WTC11 (cell line): ENCODE results near the gene MESD. TPM values are rescaled to one million over a fixed set of nuclear protein-coding genes. Genes with fewer than 3 reads are reported as not detected.

Experiments used
- ATAC-seq: fragments of 200-7000 bp; cut with Tn5 transposase; 2 replicates; pipeline ENCODE4 v1.10.0; 2021; ENCODE audit warnings: mild to moderate bottlenecking, moderate library complexity
- CTCF ChIA-PET: fragments of 300-600 bp; sonication (Branson Sonifier 250); formaldehyde crosslinking; loops from one replicate; lab custom pipeline; 2021; ENCODE audit warnings: antibody characterized with exemption; lab: Charles Lee
- POLR2A ChIA-PET: fragments of 350-600 bp; sonication (Branson Sonifier 250); formaldehyde crosslinking; loops from one replicate; lab custom pipeline; 2021; ENCODE audit warnings: antibody characterized with exemption; lab: Charles Lee
- DNase-seq: peaks from one replicate; pipeline ENCODE4 v3.0.0; 2021; ENCODE audit warnings: low spot score
- H3K27ac Mint-ChIP-seq: 2 replicates; pipeline ENCODE4 v1.8.0; 2021; ENCODE audit warnings: mixed read lengths
- H3K27me3 Mint-ChIP-seq: 2 replicates; pipeline ENCODE4 v1.8.0; 2021; ENCODE audit warnings: low read depth, mild to moderate bottlenecking, moderate library complexity, mixed read lengths
- H3K36me3 Mint-ChIP-seq: 2 replicates; pipeline ENCODE4 v1.8.0; 2021; ENCODE audit warnings: mixed read lengths
- H3K4me1 Mint-ChIP-seq: 2 replicates; pipeline ENCODE4 v1.8.0; 2022; ENCODE audit warnings: mixed read lengths
- H3K4me3 Mint-ChIP-seq: 2 replicates; pipeline ENCODE4 v1.8.0; 2021; ENCODE audit warnings: mild to moderate bottlenecking, moderate library complexity, mixed read lengths
- H3K9me3 Mint-ChIP-seq: 2 replicates; pipeline ENCODE4 v1.8.0; 2021; ENCODE audit warnings: mixed read lengths
- AR ChIP-seq: fragments of 250-450 bp; sonication (Bioruptor Pico); IDR thresholded peaks from 2 replicates; pipeline ENCODE4 v1.9.0; 2021; ENCODE audit warnings: mild to moderate bottlenecking
- ATF1 ChIP-seq: sonication (generic); formaldehyde crosslinking; IDR thresholded peaks from 2 replicates; pipeline ENCODE4 v1.8.1; 2023; ENCODE audit warnings: mild to moderate bottlenecking, moderate library complexity, missing genetic modification reagents
- CTCF ChIP-seq: fragments of 200-600 bp; IDR thresholded peaks from 2 replicates; pipeline ENCODE4 v1.8.0; 2022; ENCODE audit warnings: antibody characterized with exemption
- EMX1 ChIP-seq: fragments of 250-450 bp; sonication (Bioruptor Pico); IDR thresholded peaks from 2 replicates; pipeline ENCODE4 v1.8.0; 2021; ENCODE audit warnings: mild to moderate bottlenecking
- HMGA2 ChIP-seq: fragments of 250-450 bp; sonication (Bioruptor Pico); IDR thresholded peaks from 2 replicates; pipeline ENCODE4 v1.4.0; 2021; ENCODE audit warnings: mild to moderate bottlenecking, moderate library complexity
- NFYB ChIP-seq: sonication (generic); formaldehyde crosslinking; conservative IDR thresholded peaks from 2 replicates; pipeline ENCODE4 v1.8.0; 2022; ENCODE audit warnings: low read depth, missing genetic modification reagents
- RORB ChIP-seq: fragments of 250-450 bp; sonication (Bioruptor Pico); IDR thresholded peaks from 2 replicates; pipeline ENCODE4 v1.9.0; 2021; ENCODE audit warnings: mild to moderate bottlenecking
- TCF7 ChIP-seq: sonication (generic); formaldehyde crosslinking; IDR thresholded peaks from 2 replicates; pipeline ENCODE4 v1.8.0; 2022; ENCODE audit warnings: mild to moderate bottlenecking, low read depth, missing genetic modification reagents, moderate library complexity
- TEAD1 ChIP-seq: sonication (generic); formaldehyde crosslinking; IDR thresholded peaks from 2 replicates; pipeline ENCODE4 v1.8.0; 2022; ENCODE audit warnings: mild to moderate bottlenecking, missing genetic modification reagents
- ZMAT4 ChIP-seq: fragments of 250-450 bp; sonication (Bioruptor Pico); IDR thresholded peaks from 2 replicates; pipeline ENCODE4 v1.9.0; 2021; ENCODE audit warnings: mild to moderate bottlenecking
- ZNF121 ChIP-seq: sonication (generic); formaldehyde crosslinking; IDR thresholded peaks from 2 replicates; pipeline ENCODE4 v1.8.0; 2023; ENCODE audit warnings: missing genetic modification reagents
- ZNF263 ChIP-seq: sonication (generic); formaldehyde crosslinking; IDR thresholded peaks from 2 replicates; pipeline ENCODE4 v1.8.1; 2022; ENCODE audit warnings: low read depth, mild to moderate bottlenecking, moderate library complexity, missing genetic modification reagents
- ZNF423 ChIP-seq: fragments of 250-450 bp; sonication (Bioruptor Pico); IDR thresholded peaks from 2 replicates; pipeline ENCODE4 v2.1.2; 2022; ENCODE audit warnings: mild to moderate bottlenecking, moderate library complexity
- ZNF512 ChIP-seq: sonication (generic); formaldehyde crosslinking; IDR thresholded peaks from 2 replicates; pipeline ENCODE4 v1.8.1; 2022; ENCODE audit warnings: missing genetic modification reagents, borderline replicate concordance
- ZSCAN18 ChIP-seq: fragments of 250-450 bp; sonication (Bioruptor Pico); IDR thresholded peaks from 2 replicates; pipeline ENCODE4 v2.1.2; 2022; ENCODE audit warnings: mild to moderate bottlenecking, moderate library complexity
- total RNA-seq: library from RNA; stranded (reverse); gene quantifications from 3 replicates; pipeline ENCODE4 v1.2.3, GENCODE V29; 2021
- TF ChIP-seq, protein P1 (sequence below): sonication (generic); formaldehyde crosslinking; IDR thresholded peaks from 2 replicates; pipeline ENCODE4 v1.8.0; 2022; ENCODE audit warnings: mild to moderate bottlenecking, missing genetic modification reagents
- TF ChIP-seq, protein P2 (sequence below): sonication (generic); formaldehyde crosslinking; IDR thresholded peaks from 2 replicates; pipeline ENCODE4 v1.8.0; 2022; ENCODE audit warnings: mild to moderate bottlenecking, missing genetic modification reagents
- TF ChIP-seq, protein P3 (sequence below): fragments of 250-450 bp; sonication (Bioruptor Pico); IDR thresholded peaks from 2 replicates; pipeline ENCODE4 v1.8.0; 2021; ENCODE audit warnings: mild to moderate bottlenecking

Gene MESD
- total RNA-seq, 1 experiment from 2014 or later: 28.3 TPM

DNA sequence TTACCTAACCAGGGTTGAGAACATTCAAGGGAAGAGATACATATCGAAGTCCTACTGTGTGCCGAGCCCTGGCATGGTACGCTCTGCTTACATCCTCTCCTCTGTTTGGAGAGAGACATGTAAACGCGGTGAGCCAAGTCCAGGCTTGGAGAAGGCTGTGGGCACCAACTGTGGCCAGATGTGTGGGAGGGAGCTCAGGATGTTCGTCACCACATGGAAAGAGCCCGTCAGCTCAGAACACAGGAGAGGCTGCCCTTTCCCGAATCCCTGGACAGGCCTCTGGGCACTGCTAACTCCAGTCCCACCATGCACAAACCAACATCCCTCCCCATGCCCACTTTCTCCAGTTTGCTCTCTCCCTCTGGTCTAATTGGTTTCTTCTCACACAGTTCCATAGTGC, 43.0 kb downstream of the MESD start (continued):
- TF ChIP-seq ZSCAN18 (CRISPR knock-in tag) (no peak), EMX1 (no peak), ZNF121 (CRISPR knock-in tag) (no peak), ZMAT4 (CRISPR knock-in tag) (no peak), CTCF (no peak), ZNF423 (no peak), RORB (CRISPR knock-in tag) (no peak)
- TF ChIP-seq, protein P1, sequence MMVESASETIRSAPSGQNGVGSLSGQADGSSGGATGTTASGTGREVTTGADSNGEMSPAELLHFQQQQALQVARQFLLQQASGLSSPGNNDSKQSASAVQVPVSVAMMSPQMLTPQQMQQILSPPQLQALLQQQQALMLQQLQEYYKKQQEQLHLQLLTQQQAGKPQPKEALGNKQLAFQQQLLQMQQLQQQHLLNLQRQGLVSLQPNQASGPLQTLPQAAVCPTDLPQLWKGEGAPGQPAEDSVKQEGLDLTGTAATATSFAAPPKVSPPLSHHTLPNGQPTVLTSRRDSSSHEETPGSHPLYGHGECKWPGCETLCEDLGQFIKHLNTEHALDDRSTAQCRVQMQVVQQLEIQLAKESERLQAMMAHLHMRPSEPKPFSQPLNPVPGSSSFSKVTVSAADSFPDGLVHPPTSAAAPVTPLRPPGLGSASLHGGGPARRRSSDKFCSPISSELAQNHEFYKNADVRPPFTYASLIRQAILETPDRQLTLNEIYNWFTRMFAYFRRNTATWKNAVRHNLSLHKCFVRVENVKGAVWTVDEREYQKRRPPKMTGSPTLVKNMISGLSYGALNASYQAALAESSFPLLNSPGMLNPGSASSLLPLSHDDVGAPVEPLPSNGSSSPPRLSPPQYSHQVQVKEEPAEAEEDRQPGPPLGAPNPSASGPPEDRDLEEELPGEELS (CRISPR knock-in tag): no peak
- TF ChIP-seq, protein P2, sequence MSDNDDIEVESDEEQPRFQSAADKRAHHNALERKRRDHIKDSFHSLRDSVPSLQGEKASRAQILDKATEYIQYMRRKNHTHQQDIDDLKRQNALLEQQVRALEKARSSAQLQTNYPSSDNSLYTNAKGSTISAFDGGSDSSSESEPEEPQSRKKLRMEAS: no peak

DNA sequence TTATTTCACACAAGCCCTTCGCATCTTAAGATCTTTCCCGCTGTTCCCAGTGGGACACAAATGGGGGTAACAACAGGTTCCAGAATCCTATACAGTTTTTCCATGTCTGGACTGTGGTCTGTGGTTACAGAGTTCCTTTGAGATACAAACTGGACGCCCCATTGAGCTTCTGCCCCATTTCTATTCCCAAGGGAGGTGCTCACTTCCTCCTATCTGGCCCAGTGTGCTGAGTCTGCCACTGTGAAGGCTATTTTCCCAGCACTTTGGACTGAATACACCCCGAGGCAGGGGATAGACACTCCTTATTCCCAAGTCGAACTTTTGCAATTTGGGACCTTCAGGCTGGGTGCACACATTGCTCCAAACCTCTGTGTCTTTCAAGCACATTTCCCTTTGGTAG, 44.0 kb downstream of the MESD start:
- H3K27me3 Mint-ChIP-seq: no peaks in the 10 kb centered on the region
- no peak for ATAC-seq
- no peak for DNase-seq
- H3K9me3 Mint-ChIP-seq: no peaks in the 10 kb centered on the region
- peaks cover 28% of the 10 kb centered on the region for H3K36me3 Mint-ChIP-seq
- no peak overlapping the region for H3K4me3 Mint-ChIP-seq
- ChIA-PET CTCF (interaction anchor here (0.6 kb wide), 1 partner anchor 45 kb away, joined by 3 read pairs; no protein-coding TSS in a partner anchor), POLR2A (no interaction called here)
- no peak overlapping the region for H3K27ac Mint-ChIP-seq
- peaks cover 2% of the 10 kb centered on the region; the same call in 1 of the 2 replicates for H3K4me1 Mint-ChIP-seq
- no peak for TF ChIP-seq HMGA2 (CRISPR knock-in tag)
- no peak for TF ChIP-seq ZNF512 (CRISPR knock-in tag)
- no peak for TF ChIP-seq ZNF263 (CRISPR knock-in tag)
- TF ChIP-seq RORB (CRISPR knock-in tag): no peak
- no peak for TF ChIP-seq TCF7 (CRISPR knock-in tag)
- no peak for TF ChIP-seq AR (CRISPR knock-in tag)
- TF ChIP-seq, protein P3, sequence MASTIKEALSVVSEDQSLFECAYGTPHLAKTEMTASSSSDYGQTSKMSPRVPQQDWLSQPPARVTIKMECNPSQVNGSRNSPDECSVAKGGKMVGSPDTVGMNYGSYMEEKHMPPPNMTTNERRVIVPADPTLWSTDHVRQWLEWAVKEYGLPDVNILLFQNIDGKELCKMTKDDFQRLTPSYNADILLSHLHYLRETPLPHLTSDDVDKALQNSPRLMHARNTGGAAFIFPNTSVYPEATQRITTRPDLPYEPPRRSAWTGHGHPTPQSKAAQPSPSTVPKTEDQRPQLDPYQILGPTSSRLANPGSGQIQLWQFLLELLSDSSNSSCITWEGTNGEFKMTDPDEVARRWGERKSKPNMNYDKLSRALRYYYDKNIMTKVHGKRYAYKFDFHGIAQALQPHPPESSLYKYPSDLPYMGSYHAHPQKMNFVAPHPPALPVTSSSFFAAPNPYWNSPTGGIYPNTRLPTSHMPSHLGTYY (CRISPR knock-in tag): no peak
- TF ChIP-seq ATF1: no peak
- TF ChIP-seq CTCF: no peak
- no peak for TF ChIP-seq NFYB (CRISPR knock-in tag)
- no peak for TF ChIP-seq TEAD1 (CRISPR knock-in tag)
- TF ChIP-seq, protein P2: no peak
- no peak for TF ChIP-seq ZSCAN18 (CRISPR knock-in tag)
